Measurements from ENCODE around the gene GGN.
A peak's percentile ranks its signal among the peaks of the same experiment; 100 is the strongest.
"Not testable (repeated sequence)": the region's sequence is repeated elsewhere in the genome, so short reads cannot be mapped to it uniquely, and the experiment has no call there.

The GGN gene

GRCh38 chr19:38420935-38421334 lies 33.1 kb upstream of the GGN start:
- Mint-ChIP-seq H3K9me3 (no peaks in the 10 kb centered on the region), H3K4me3 (no peak overlapping the region), H3K27me3 (peaks cover 17% of the 10 kb centered on the region), H3K27ac (no peak overlapping the region), H3K4me1 (peaks cover 35% of the 10 kb centered on the region)
- ATAC-seq, result no peak
- no peak for DNase-seq

GRCh38 chr19:38417544-38418506 lies 30.0 kb upstream of the GGN start:
- ATAC-seq (peak; percentile 87), DNase-seq (peak; percentile 30 to 62)
- Mint-ChIP-seq H3K27me3 (peaks cover 8% of the 10 kb centered on the region), H3K9me3 (no peaks in the 10 kb centered on the region), H3K4me3 (peak overlapping the region; percentile 81 to 84), H3K27ac (peak overlapping the region; percentile 85 to 92), H3K4me1 (peaks cover 26% of the 10 kb centered on the region)

- DNase-seq (no peak), ATAC-seq (peak; percentile 4)
- H3K4me3 Mint-ChIP-seq, result peak overlapping the region; percentile 81 to 84
- peaks cover 26% of the 10 kb centered on the region for H3K4me1 Mint-ChIP-seq
- peaks cover 8% of the 10 kb centered on the region for H3K27me3 Mint-ChIP-seq
- no peaks in the 10 kb centered on the region for H3K9me3 Mint-ChIP-seq
- peak overlapping the region in 1 of 2 donors; percentile 92 for H3K27ac Mint-ChIP-seq
Measured at GRCh38 chr19:38417146-38417543, 29.3 kb upstream of the GGN start.

GRCh38 chr19:38413416-38413815 lies 25.6 kb upstream of the GGN start:
- Mint-ChIP-seq H3K27me3 (no peaks in the 10 kb centered on the region), H3K4me1 (peaks cover 20% of the 10 kb centered on the region), H3K4me3 (no peak overlapping the region), H3K27ac (no peak overlapping the region), H3K9me3 (no peaks in the 10 kb centered on the region)
- ATAC-seq (no peak), DNase-seq (no peak)

GRCh38 chr19:38412961-38413360 lies 25.1 kb upstream of the GGN start:
- no peak for ATAC-seq
- Mint-ChIP-seq H3K4me1 (peaks cover 15% of the 10 kb centered on the region), H3K27ac (no peak overlapping the region), H3K27me3 (no peaks in the 10 kb centered on the region), H3K9me3 (no peaks in the 10 kb centered on the region), H3K4me3 (no peak overlapping the region)
- DNase-seq, result no peak

GRCh38 chr19:38412491-38412890 lies 24.7 kb upstream of the GGN start:
- DNase-seq (no peak), ATAC-seq (no peak)
- H3K4me3 Mint-ChIP-seq, result no peak overlapping the region
- peaks cover 11% of the 10 kb centered on the region for H3K4me1 Mint-ChIP-seq
- H3K27me3 Mint-ChIP-seq, result no peaks in the 10 kb centered on the region
- H3K9me3 Mint-ChIP-seq, result no peaks in the 10 kb centered on the region
- H3K27ac Mint-ChIP-seq, result no peak overlapping the region

- ATAC-seq, H3K27ac Mint-ChIP-seq, H3K4me3 Mint-ChIP-seq, H3K9me3 Mint-ChIP-seq, DNase-seq, H3K4me1 Mint-ChIP-seq, H3K27me3 Mint-ChIP-seq: not testable (repeated sequence)
Measured at GRCh38 chr19:38411898-38412297, 24.1 kb upstream of the GGN start.

GRCh38 chr19:38411041-38411712 lies 23.3 kb upstream of the GGN start:
- H3K4me3 Mint-ChIP-seq, result no peak overlapping the region
- DNase-seq (no peak), ATAC-seq (no peak)
- no peak overlapping the region for H3K27ac Mint-ChIP-seq
- H3K27me3 Mint-ChIP-seq, result no peaks in the 10 kb centered on the region
- no peaks in the 10 kb centered on the region for H3K9me3 Mint-ChIP-seq
- H3K4me1 Mint-ChIP-seq, result no peaks in the 10 kb centered on the region

GRCh38 chr19:38410407-38410806 lies 22.6 kb upstream of the GGN start:
- H3K9me3 Mint-ChIP-seq, H3K4me3 Mint-ChIP-seq, H3K4me1 Mint-ChIP-seq, DNase-seq, H3K27ac Mint-ChIP-seq, ATAC-seq, H3K27me3 Mint-ChIP-seq: not testable (repeated sequence)

- Mint-ChIP-seq H3K27ac (no peak overlapping the region), H3K9me3 (no peaks in the 10 kb centered on the region)
- DNase-seq, result no peak
Measured at GRCh38 chr19:38409631-38410133, 21.8 kb upstream of the GGN start.

GRCh38 chr19:38405276-38405675 lies 17.4 kb upstream of the GGN start:
- H3K4me1 Mint-ChIP-seq, result peaks cover 37% of the 10 kb centered on the region
- DNase-seq (no peak), ATAC-seq (no peak)
- peaks cover 7% of the 10 kb centered on the region for H3K27me3 Mint-ChIP-seq
- H3K9me3 Mint-ChIP-seq, result no peaks in the 10 kb centered on the region
- no peak overlapping the region for H3K4me3 Mint-ChIP-seq
- peak overlapping the region in 1 of 2 donors; percentile 67 for H3K27ac Mint-ChIP-seq

More at GRCh38 chr19:38409631-38410133, 21.8 kb upstream of the GGN start:
- H3K4me1 Mint-ChIP-seq, result peaks cover 8% of the 10 kb centered on the region
- ATAC-seq, result no peak
- no peak overlapping the region for H3K4me3 Mint-ChIP-seq
- no peaks in the 10 kb centered on the region for H3K27me3 Mint-ChIP-seq

GRCh38 chr19:38404858-38405257 lies 17.0 kb upstream of the GGN start:
- Mint-ChIP-seq H3K27me3 (peaks cover 11% of the 10 kb centered on the region), H3K27ac (peak overlapping the region in 1 of 2 donors; percentile 54), H3K4me3 (peak overlapping the region in 1 of 2 donors; percentile 99), H3K9me3 (no peaks in the 10 kb centered on the region), H3K4me1 (peaks cover 37% of the 10 kb centered on the region)
- DNase-seq, result no peak
- no peak for ATAC-seq

- Mint-ChIP-seq H3K4me1 (peaks cover 37% of the 10 kb centered on the region), H3K27me3 (peaks cover 22% of the 10 kb centered on the region), H3K9me3 (no peaks in the 10 kb centered on the region), H3K4me3 (peak within 1 kb of the TSS; percentile 94 to 99), H3K27ac (peak within 1 kb of the TSS; percentile 97)
- ATAC-seq (peak; percentile 97), DNase-seq (peak; percentile 98)
Measured at GRCh38 chr19:38402967-38403674, 15.3 kb upstream of the GGN start, which contains the start of gene FAM98C. Gene FAM98C (plus strand): TSS chr19:38403093. CDS start chr19:38403154, 61 bp downstream.

- H3K9me3 Mint-ChIP-seq, result no peaks in the 10 kb centered on the region
- peak overlapping the region in 1 of 2 donors; percentile 71 for H3K27ac Mint-ChIP-seq
- peaks cover 22% of the 10 kb centered on the region for H3K27me3 Mint-ChIP-seq
- peak overlapping the region; percentile 76 to 99 for H3K4me3 Mint-ChIP-seq
- no peak for ATAC-seq
- DNase-seq, result no peak
- H3K4me1 Mint-ChIP-seq, result peaks cover 37% of the 10 kb centered on the region
Measured at GRCh38 chr19:38402623-38402966, 14.8 kb upstream of the GGN start.

GRCh38 chr19:38401148-38401547 lies 13.3 kb upstream of the GGN start:
- ATAC-seq (no peak), DNase-seq (no peak)
- Mint-ChIP-seq H3K9me3 (no peaks in the 10 kb centered on the region), H3K4me3 (no peak overlapping the region), H3K27ac (no peak overlapping the region), H3K4me1 (peaks cover 47% of the 10 kb centered on the region), H3K27me3 (peaks cover 22% of the 10 kb centered on the region)
